HG02885 (cell line): ENCODE results near the gene APBB1IP.
"Not testable (repeated sequence)": the region's sequence is repeated elsewhere in the genome, so short reads cannot be mapped to it uniquely, and the experiment has no call there.

Experiments
- ATAC-seq: cut with Tn5 transposase; IDR thresholded peaks from one replicate; pipeline ENCODE4 v1.9.1; 2021; ENCODE audit warnings: mild to moderate bottlenecking; ENCODE audit not compliant: unreplicated experiment, poor library complexity

The APBB1IP gene

DNA sequence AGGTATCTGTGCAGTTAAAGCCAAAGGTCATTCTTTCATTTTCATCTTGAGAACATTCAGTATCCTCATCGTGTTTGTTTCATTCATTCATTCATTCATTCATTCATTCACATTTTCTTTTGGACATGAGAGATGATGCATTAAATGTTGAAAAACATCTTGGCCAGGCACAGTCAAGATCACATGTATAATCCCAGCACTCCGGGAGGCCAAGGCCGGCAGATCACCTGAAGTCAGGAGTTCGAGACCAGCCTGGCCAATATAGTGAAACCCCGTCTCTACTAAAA lies 34.3 kb downstream of the APBB1IP start:
- no peak for ATAC-seq

- no peak for ATAC-seq
Observed at GRCh38 chr10:26474026-26474425, 35.9 kb downstream of the APBB1IP start.

- not testable (repeated sequence) for ATAC-seq
Observed at GRCh38 chr10:26474845-26475244, 36.7 kb downstream of the APBB1IP start.

DNA sequence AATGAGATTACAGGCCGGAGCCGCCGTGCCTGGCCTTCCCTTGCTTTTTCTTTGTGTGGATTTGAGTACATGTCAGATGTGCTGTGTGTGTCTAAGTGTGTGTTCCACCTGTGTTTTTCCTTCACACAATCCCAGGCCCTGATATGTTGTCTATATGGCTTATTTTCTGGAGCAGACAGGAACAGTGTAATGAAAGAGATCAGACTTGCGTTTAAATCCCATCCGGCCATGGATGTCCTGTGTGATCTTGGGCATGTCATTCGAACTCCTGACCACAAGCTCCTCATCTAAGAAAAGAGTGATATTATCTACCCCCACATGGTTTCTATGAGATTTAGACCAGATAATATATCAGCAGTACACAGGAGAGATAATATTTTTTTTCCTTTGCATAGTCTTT lies 37.2 kb downstream of the APBB1IP start:
- no peak for ATAC-seq

DNA sequence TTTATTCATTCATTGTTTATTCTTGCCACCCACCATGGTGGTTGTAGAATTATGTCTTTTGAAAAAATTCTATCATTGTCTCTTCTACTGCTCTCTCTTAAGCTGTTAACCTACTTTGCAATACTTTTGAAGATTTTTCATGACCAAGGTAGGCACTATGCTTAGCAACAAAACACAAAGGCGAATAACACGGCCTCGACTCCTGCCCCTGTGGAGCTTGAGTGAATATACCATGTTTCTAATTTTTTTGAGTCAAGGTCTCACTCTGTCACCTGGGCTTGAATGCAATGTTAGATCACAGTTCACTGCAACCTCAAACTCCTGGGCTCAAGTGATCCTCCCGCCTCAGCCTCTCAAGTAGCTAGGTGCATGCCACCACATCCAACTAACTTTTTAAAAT lies 39.4 kb downstream of the APBB1IP start:
- no peak for ATAC-seq

- no peak for ATAC-seq
Observed at GRCh38 chr10:26478061-26478460, 39.9 kb downstream of the APBB1IP start.

GRCh38 chr10:26479766-26480492 lies 41.8 kb downstream of the APBB1IP start:
- ATAC-seq, result peak; percentile 47

DNA sequence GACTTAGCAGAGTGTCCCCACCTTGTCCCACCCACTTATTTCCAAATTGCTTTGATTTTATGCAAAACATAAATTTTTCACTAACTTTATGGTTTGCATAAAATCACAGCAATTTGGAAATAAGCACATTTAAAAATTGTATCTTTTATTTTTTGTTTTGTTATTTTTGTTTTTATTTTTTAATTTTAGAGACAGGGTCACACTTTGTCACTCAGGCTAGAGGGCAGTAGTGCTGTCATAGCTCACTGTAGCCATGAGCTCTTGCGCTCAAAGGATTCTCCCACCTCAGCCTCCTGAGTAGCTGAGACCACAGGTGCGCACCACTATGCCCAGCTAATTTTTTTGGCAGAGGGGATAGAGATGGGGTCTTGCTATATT lies 43.2 kb downstream of the APBB1IP start:
- no peak for ATAC-seq

- peak; percentile 51 for ATAC-seq
Observed at GRCh38 chr10:26481914-26482550, 43.9 kb downstream of the APBB1IP start.

DNA sequence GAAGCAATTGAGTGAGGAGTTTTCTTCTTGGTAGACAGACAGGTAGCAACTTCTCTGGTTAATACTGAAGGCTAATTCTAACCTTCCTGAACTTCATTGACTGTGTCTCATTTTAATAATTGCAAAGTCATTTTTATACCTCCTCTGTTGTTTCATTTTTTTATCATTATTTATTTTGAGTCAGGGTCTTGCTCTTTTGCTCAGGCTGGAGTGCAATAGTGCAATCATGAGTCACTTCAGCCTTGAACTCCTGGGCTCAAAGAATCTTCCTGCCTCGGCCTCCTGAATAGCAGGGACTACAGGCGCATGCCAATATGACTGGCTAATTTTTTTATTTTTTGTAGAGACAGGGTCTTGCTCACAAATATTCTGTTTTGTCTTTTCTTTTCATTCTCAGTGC lies 45.4 kb downstream of the APBB1IP start:
- no peak for ATAC-seq

DNA sequence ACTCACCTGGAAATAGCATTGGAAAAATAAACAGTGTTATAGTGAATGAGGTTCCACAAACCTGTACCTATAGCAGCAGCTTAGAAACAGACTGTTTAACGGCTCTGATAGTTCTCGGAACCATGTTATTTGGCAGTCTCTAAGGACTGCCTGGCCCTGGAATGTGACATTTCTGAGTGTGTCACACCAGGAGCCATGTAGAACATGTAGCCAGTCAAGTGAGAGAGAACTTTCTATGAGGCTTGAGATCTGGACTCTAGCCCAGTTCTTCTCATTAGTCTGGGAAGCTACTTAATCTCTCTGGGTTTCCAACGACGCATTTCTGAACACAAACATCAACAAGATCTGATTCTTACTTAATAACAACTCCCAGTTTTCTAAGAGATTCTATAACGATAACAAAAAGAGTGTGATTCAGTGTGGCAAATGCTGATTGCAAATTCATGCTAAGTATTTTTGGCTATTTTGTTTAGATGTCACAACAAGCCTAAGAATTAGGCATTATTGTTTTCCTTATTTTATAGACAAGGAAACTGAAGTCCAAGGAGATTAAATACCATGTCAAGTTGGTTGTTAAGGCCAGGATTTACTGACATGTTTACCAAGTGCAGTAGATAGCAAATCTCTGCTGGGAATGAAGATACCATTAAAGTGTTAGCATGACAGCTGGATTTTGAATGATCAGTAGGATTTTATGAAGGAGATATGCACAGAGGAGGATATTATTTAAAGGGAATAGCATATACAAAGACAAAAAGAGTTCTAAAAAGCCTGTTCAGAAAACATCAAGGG lies 47.2 kb downstream of the APBB1IP start:
- no peak for ATAC-seq

GRCh38 chr10:26486304-26486703 lies 48.2 kb downstream of the APBB1IP start:
- ATAC-seq, result no peak

GRCh38 chr10:26486990-26487850 lies 49.1 kb downstream of the APBB1IP start:
- ATAC-seq, result peak; percentile 86

DNA sequence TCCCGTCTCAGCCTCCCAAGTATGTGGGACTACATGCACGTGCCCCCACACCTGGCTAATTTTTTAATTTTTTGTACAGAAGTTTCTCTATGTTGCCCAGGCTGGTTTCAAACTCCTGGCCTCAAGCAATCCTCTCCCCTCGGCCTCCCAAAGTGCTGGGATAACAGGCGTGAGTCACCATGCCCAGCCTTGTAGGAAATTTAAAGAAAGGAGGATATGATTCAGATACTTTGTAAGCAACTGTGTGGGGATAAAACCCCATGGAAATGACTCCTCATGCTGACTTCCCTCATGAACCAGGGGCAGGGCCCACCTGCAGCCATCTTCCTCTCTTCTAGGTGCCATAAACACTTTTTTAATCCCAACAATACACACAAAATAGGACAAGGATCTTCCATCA lies 50.2 kb downstream of the APBB1IP start:
- no peak for ATAC-seq

GRCh38 chr10:26489081-26489480 lies 50.9 kb downstream of the APBB1IP start:
- ATAC-seq, result no peak

DNA sequence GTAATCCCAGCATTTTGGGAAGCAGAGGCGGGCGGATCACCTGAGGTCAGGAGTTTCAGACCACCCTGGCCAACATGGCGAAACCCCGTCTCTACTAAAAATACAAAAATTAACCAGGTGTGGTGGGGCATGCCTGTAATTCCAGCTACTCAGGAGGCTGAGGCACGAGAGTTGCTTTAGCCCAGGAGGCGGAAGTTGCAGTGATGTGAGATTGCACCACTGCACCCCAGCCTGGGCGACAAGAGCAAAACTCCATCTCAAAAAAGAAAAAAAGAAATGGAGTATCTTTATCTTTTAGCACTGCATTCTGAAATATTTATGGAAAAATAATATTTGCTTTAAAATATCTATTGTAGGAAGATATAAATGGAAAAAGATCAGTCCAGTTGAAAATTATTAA lies 52.2 kb downstream of the APBB1IP start:
- ATAC-seq, result not testable (repeated sequence)

DNA sequence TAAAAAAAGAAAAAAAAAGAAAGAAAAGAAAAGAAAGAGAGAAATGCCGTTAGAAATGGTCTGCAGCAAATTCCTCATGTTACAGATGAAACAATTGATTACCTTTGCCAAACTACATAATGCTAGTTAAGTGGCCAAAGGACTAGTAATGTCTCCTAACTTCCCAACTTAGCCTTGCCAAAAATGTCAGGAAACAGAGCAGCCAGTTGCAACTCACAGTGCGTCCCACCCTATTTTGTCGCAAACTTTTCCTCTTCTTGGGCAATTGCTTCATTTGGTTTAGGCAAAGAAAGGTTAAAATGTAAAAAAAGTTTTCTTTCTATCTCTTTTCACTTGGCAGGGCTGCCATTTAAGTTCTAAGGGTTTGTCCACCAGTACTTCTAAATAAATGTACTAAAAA lies 53.1 kb downstream of the APBB1IP start:
- ATAC-seq, result no peak

DNA sequence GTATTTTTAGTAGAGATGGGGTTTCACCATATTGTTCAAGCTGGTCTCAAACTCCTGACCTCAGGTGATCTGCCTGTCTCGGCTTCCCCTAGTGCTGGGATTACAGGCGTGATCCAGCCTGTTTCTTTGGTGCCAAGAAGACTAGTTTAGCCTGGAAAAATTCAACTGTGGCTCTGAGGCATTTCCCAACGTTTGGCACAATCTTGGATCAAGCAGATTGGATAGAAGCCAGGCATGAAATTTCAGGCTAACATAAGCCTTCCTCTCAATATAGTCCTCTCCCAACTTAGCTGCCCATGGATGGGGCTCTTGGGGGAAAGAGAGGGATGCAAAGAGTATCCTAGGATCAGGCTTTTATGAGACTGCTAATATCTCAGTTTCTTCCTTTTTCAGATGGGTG lies 53.8 kb downstream of the APBB1IP start:
- no peak for ATAC-seq

DNA sequence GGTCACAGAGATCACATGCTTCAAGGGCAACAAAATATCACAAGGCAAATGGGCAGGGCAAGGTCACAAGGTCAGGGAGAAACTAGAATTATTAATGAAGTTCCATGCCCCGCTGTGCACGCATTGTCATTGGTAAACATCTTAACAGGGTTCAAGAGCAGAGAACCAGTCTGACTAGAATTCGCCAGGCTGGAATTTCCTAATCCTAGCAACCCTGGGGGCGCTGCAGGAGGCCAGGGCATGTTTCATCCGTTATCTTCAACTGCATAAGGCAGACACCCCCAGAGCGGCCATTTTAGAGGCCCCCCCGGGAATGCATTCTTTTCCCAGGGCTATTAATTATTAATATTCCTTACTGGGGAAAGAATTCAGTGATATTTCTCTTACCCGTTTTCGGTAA lies 54.6 kb downstream of the APBB1IP start:
- not testable (repeated sequence) for ATAC-seq

DNA sequence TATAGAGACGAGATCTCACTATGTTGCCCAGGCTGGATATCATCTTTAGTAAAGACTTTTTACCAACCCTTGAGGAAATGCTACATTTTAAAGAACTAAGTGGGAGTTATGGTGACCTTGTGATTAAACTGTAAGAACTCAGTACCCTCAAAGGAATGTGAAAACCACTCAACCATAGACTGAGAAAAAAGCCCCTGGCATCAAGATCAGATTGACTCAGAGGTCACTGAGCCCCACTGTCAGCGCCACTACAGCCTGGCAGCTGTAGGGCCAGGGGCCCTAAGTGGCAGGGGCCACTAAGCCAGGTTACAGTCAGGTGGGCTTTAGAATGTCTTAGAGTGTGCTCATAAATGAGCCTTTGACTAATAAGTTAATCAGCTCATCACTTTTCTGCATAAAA lies 55.9 kb downstream of the APBB1IP start:
- ATAC-seq, result no peak

GRCh38 chr10:26499426-26499825 lies 61.3 kb downstream of the APBB1IP start:
- ATAC-seq, result no peak
